Trophoblast cell (in vitro differentiated cells and primary cell): ENCODE measurements around the gene SLC26A9.

Experiments used
- DNase-seq, 2 donors: peaks; one replicate each; pipeline ENCODE4 v3.0.0-alpha.2; 2016
- H2AFZ ChIP-seq: 2 replicates; pipeline ENCODE4 v1.6.1; 2013; ENCODE audit warnings: low read length, moderate library complexity, mild to moderate bottlenecking; ENCODE audit not compliant: insufficient read depth, poor library complexity
- H2AK5ac ChIP-seq: 2 replicates; pipeline ENCODE4 v1.6.1; 2013; ENCODE audit warnings: mild to moderate bottlenecking, low read length
- H2BK120ac ChIP-seq: 2 replicates; pipeline ENCODE4 v1.6.1; 2013; ENCODE audit warnings: low read length, mild to moderate bottlenecking, moderate library complexity; ENCODE audit not compliant: insufficient read depth, poor library complexity
- H2BK12ac ChIP-seq: 2 replicates; pipeline ENCODE4 v1.6.1; 2013; ENCODE audit warnings: mild to moderate bottlenecking, low read length, moderate library complexity
- H2BK5ac ChIP-seq: 2 replicates; pipeline ENCODE4 v1.6.1; 2013; ENCODE audit warnings: low read length, low read depth, moderate library complexity, mild to moderate bottlenecking; ENCODE audit not compliant: poor library complexity
- H3K14ac ChIP-seq: 2 replicates; pipeline ENCODE4 v1.6.1; 2013; ENCODE audit warnings: mild to moderate bottlenecking, low read length
- H3K18ac ChIP-seq: 2 replicates; pipeline ENCODE4 v1.6.1; 2013; ENCODE audit warnings: mild to moderate bottlenecking, low read length
- H3K23ac ChIP-seq: 2 replicates; pipeline ENCODE4 v1.6.1; 2013; ENCODE audit warnings: low read length
- H3K27ac ChIP-seq: 2 replicates; pipeline ENCODE4 v1.5.1; 2013; ENCODE audit warnings: low read depth, mild to moderate bottlenecking, inconsistent platforms, low read length, moderate library complexity
- H3K27me3 ChIP-seq: 2 replicates; pipeline ENCODE4 v1.6.1; 2013; ENCODE audit warnings: inconsistent platforms, mild to moderate bottlenecking, low read length, moderate library complexity; ENCODE audit not compliant: insufficient read depth
- H3K36me3 ChIP-seq, 2 experiments: 1 replicate in 1 of 2; 2 replicates in 1 of 2; pipeline ENCODE4 v1.6.1; 2013; ENCODE audit warnings: low read length in 2 of 2, mild to moderate bottlenecking in 2 of 2, moderate library complexity in 1 of 2; ENCODE audit not compliant: insufficient read depth in 2 of 2, control insufficient read depth in 1 of 2
- H3K4ac ChIP-seq: 2 replicates; pipeline ENCODE4 v1.6.1; 2013; ENCODE audit warnings: low read depth, mild to moderate bottlenecking, low read length, moderate library complexity
- H3K4me1 ChIP-seq, 2 experiments: 1 replicate in 1 of 2; 2 replicates in 1 of 2; pipeline ENCODE4 v1.6.1; 2013; ENCODE audit warnings: low read length in 2 of 2, mild to moderate bottlenecking in 2 of 2, moderate library complexity in 1 of 2; ENCODE audit not compliant: insufficient read depth in 2 of 2, control insufficient read depth in 1 of 2
- H3K4me2 ChIP-seq: 2 replicates; pipeline ENCODE4 v1.6.1; 2013; ENCODE audit warnings: inconsistent platforms, mild to moderate bottlenecking, low read length, moderate library complexity
- H3K4me3 ChIP-seq: 2 replicates; pipeline ENCODE4 v1.5.1; 2013; ENCODE audit warnings: mild to moderate bottlenecking, low read depth, low read length, inconsistent platforms
- H3K79me1 ChIP-seq: one replicate; pipeline ENCODE4 v1.6.1; 2013; ENCODE audit warnings: low read length
- H3K79me2 ChIP-seq: 2 replicates; pipeline ENCODE4 v1.6.1; 2013; ENCODE audit warnings: low read length, mild to moderate bottlenecking; ENCODE audit not compliant: control insufficient read depth, insufficient read depth, poor library complexity
- H3K9ac ChIP-seq: 2 replicates; pipeline ENCODE4 v1.6.1; 2013; ENCODE audit warnings: mild to moderate bottlenecking, low read length
- H3K9me3 ChIP-seq: 2 replicates; pipeline ENCODE4 v1.6.1; 2013; ENCODE audit warnings: low read depth, mild to moderate bottlenecking, control low read depth, inconsistent platforms, low read length; ENCODE audit not compliant: insufficient read depth
- H4K12ac ChIP-seq: 2 replicates; pipeline ENCODE4 v1.6.1; 2013; ENCODE audit warnings: low read depth, mild to moderate bottlenecking, low read length, moderate library complexity
- H4K8ac ChIP-seq: 2 replicates; pipeline ENCODE4 v1.6.1; 2013; ENCODE audit warnings: low read depth, mild to moderate bottlenecking, low read length, moderate library complexity
- H4K91ac ChIP-seq: one replicate; pipeline ENCODE4 v1.6.1; 2013; ENCODE audit warnings: low read depth, mild to moderate bottlenecking, low read length, moderate library complexity
- WGBS: extraction: QIAGEN DNeasy Blood & Tissue Kit; methylation state at CpG from one replicate; pipeline ENCODE4 v1.1.7; 2013; ENCODE audit warnings: missing lambda C conversion rate; ENCODE audit not compliant: insufficient read length, insufficient coverage; ENCODE audit errors: extremely low coverage; 5-methylcytosine and 5-hydroxymethylcytosine counted together

The SLC26A9 gene

DNA sequence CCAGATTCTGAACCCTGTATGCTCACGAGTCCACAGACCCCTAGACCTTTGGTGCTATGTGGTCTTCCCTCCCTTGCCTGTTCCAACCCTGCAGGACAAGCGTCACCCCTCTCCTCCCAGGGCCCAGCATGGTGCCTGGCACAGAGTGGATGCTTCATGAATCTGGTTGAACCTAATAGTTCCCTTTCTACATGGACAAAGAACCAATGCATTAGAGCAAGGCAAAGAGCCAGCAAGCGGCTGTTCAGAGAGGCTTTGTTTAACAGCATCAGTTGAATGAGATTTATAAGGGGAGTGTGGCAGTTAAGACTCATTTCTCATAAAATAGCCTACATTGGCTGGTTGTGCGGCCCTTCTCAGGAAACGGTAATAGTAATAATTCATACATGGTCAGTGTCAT, 14.9 kb downstream of the SLC26A9 start:
- H3K18ac ChIP-seq = no peak overlapping the region
- H2BK5ac ChIP-seq = no peak overlapping the region
- H3K4me2 ChIP-seq = no peak overlapping the region
- no peaks in the 10 kb centered on the region for H3K36me3 ChIP-seq
- H2AFZ ChIP-seq = no peak overlapping the region
- no peak overlapping the region for H3K14ac ChIP-seq
- no peak overlapping the region for H3K23ac ChIP-seq
- no peak overlapping the region for H2AK5ac ChIP-seq
- no peak overlapping the region for H2BK120ac ChIP-seq
- no peak overlapping the region for H4K8ac ChIP-seq
- H3K27me3 ChIP-seq = no peaks in the 10 kb centered on the region
- no peak overlapping the region for H3K4ac ChIP-seq
- DNase-seq = no peak
- no CpG with 5 or more reads among the region's 5 CpGs for WGBS
- H3K79me1 ChIP-seq = no peaks in the 10 kb centered on the region
- H3K79me2 ChIP-seq = no peaks in the 10 kb centered on the region
- H3K4me3 ChIP-seq = no peak overlapping the region
- H4K12ac ChIP-seq = no peak overlapping the region
- no peak overlapping the region for H3K27ac ChIP-seq
- H3K9me3 ChIP-seq = no peaks in the 10 kb centered on the region
- peaks cover 0 to 1% of the 10 kb centered on the region in 2 experiments for H3K4me1 ChIP-seq
- H2BK12ac ChIP-seq = no peak overlapping the region
- H4K91ac ChIP-seq = no peak overlapping the region
- no peak overlapping the region for H3K9ac ChIP-seq

DNA sequence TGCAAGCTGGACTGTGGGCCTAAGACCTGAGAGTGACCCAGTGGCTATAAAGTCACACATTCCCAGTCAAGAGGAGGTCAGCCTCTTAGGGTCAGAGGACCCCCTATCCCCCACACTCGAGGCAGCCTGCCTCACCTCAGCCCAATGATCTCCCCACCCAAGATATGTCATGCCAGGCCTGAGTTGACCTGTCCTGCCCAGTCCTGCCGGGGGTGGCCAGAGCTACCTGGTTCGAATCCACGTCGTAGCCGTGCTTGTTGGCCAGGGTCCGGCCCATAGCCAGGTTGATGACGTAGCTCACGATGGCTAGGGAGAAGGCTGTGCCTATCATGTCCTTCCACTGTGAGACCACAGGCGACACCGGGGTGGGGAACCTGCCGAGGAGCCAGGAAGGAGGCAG, 15.6 kb downstream of the SLC26A9 start:
- H4K12ac ChIP-seq = no peak overlapping the region
- no peak overlapping the region for H3K4ac ChIP-seq
- H3K18ac ChIP-seq = no peak overlapping the region
- no peak overlapping the region for H3K27ac ChIP-seq
- H3K79me1 ChIP-seq = no peaks in the 10 kb centered on the region
- H3K23ac ChIP-seq = no peak overlapping the region
- no peak overlapping the region for H4K8ac ChIP-seq
- no peaks in the 10 kb centered on the region for H3K36me3 ChIP-seq
- no peak overlapping the region for H2BK5ac ChIP-seq
- H3K4me1 ChIP-seq = no peaks in the 10 kb centered on the region
- H2AK5ac ChIP-seq = no peak overlapping the region
- no CpG with 5 or more reads among the region's 12 CpGs for WGBS
- no peaks in the 10 kb centered on the region for H3K9me3 ChIP-seq
- H3K14ac ChIP-seq = no peak overlapping the region
- no peak overlapping the region for H3K4me3 ChIP-seq
- DNase-seq = no peak
- no peak overlapping the region for H3K9ac ChIP-seq
- H2BK120ac ChIP-seq = no peak overlapping the region
- H3K4me2 ChIP-seq = no peak overlapping the region
- H3K27me3 ChIP-seq = no peaks in the 10 kb centered on the region
- H4K91ac ChIP-seq = no peak overlapping the region
- H2AFZ ChIP-seq = no peak overlapping the region
- H2BK12ac ChIP-seq = no peak overlapping the region
- no peaks in the 10 kb centered on the region for H3K79me2 ChIP-seq

DNA sequence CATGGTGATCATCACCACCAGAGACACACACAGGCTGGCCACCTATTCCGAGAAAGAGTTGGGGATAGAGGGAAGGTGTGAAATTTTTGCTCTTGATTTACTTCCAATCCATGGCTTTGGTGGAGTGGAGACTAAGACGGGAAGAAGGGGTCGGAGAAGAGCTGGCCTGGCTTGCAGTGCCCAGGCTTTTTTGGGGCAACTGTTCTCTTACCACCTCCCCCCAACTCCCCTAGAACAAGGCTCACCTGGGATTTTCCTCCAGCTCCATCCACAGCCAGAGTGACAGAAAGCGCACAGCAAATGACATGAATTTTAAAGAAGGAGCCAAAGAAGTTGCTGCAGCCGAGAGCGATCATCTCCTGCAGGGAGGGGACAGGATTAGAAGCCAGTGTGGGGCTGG, 16.0 kb downstream of the SLC26A9 start:
- no peak overlapping the region for H3K23ac ChIP-seq
- H3K4me1 ChIP-seq = no peaks in the 10 kb centered on the region
- no peak overlapping the region for H3K14ac ChIP-seq
- H3K9ac ChIP-seq = no peak overlapping the region
- H3K4me2 ChIP-seq = no peak overlapping the region
- H3K27ac ChIP-seq = no peak overlapping the region
- no peaks in the 10 kb centered on the region for H3K79me1 ChIP-seq
- H3K4me3 ChIP-seq = no peak overlapping the region
- H3K4ac ChIP-seq = no peak overlapping the region
- H3K18ac ChIP-seq = no peak overlapping the region
- H2AK5ac ChIP-seq = no peak overlapping the region
- H4K91ac ChIP-seq = no peak overlapping the region
- no peaks in the 10 kb centered on the region for H3K79me2 ChIP-seq
- H2BK12ac ChIP-seq = no peak overlapping the region
- no peak for DNase-seq
- no peaks in the 10 kb centered on the region for H3K9me3 ChIP-seq
- H2AFZ ChIP-seq = no peak overlapping the region
- H2BK120ac ChIP-seq = no peak overlapping the region
- H4K12ac ChIP-seq = no peak overlapping the region
- H2BK5ac ChIP-seq = no peak overlapping the region
- H4K8ac ChIP-seq = no peak overlapping the region
- WGBS = no CpG with 5 or more reads among the region's 6 CpGs
- H3K27me3 ChIP-seq = no peaks in the 10 kb centered on the region
- no peaks in the 10 kb centered on the region for H3K36me3 ChIP-seq

DNA sequence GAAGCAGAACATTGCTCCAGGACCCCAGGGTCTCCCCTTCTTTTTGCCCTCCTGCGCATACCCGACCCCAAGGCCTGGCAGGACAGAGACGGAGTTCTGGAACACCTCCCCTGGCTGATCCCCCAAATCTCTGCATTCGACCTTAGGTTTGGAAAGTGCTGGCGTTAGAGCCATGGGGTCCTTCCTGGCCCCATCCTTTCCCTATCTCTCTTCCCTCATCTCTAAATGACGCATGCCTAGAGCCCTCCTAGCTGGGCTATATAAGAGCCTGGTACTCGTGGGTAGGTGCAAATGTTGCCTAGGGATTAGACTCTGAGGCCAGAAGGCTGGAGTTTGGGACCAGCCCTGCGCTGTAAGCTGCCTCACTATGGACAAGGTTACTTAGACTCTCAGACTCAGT, 16.6 kb downstream of the SLC26A9 start:
- Histone ChIP-seq H4K12ac (no peak overlapping the region), H3K4ac (no peak overlapping the region), H3K4me3 (no peak overlapping the region), H3K9me3 (no peaks in the 10 kb centered on the region), H3K9ac (no peak overlapping the region), H2AK5ac (no peak overlapping the region), H3K18ac (no peak overlapping the region), H2AFZ (no peak overlapping the region), H2BK12ac (no peak overlapping the region), H3K79me1 (no peaks in the 10 kb centered on the region), H3K14ac (no peak overlapping the region), H3K27ac (no peak overlapping the region), H3K23ac (no peak overlapping the region), H3K4me1 (no peaks in the 10 kb centered on the region), H4K91ac (no peak overlapping the region), H3K4me2 (no peak overlapping the region), H3K27me3 (no peaks in the 10 kb centered on the region), H2BK120ac (no peak overlapping the region), H3K36me3 (no peaks in the 10 kb centered on the region), H2BK5ac (no peak overlapping the region), H4K8ac (no peak overlapping the region), H3K79me2 (no peaks in the 10 kb centered on the region)
- WGBS = no CpG with 5 or more reads among the region's 8 CpGs
- DNase-seq = no peak
